ENCODE measurements around the gene PANK2.
A peak's percentile ranks its signal among the peaks of the same experiment; 100 is the strongest.
"Not testable (repeated sequence)": the region's sequence is repeated elsewhere in the genome, so short reads cannot be mapped to it uniquely, and the experiment has no call there.

The PANK2 gene

GRCh38 chr20:3888622-3889488 is at the start of gene PANK2:
TSS of gene PANK2 (plus strand) at chr20:3889387.
- DNase-seq: peak; percentile 97

GRCh38 chr20:3840201-3840600 is 49.0 kb upstream of the PANK2 start:
- not testable (repeated sequence) for DNase-seq

GRCh38 chr20:3842348-3842930 is 46.7 kb upstream of the PANK2 start:
- DNase-seq: no peak

- no peak for DNase-seq
These were observed 45.7 kb upstream of the PANK2 start for GRCh38 chr20:3843490-3843889.

GRCh38 chr20:3843990-3844619 is 45.1 kb upstream of the PANK2 start:
- not testable (repeated sequence) for DNase-seq

GRCh38 chr20:3846378-3846739 is 42.8 kb upstream of the PANK2 start:
- DNase-seq: no peak

GRCh38 chr20:3846740-3847428 is 42.3 kb upstream of the PANK2 start, which contains the start of gene MAVS:
TSS of gene MAVS (plus strand) at chr20:3846834. CDS start at chr20:3854625, 7,791 bp downstream.
- DNase-seq: peak; percentile 89

- no peak for DNase-seq
These were observed 41.7 kb upstream of the PANK2 start for GRCh38 chr20:3847429-3847940.

- no peak for DNase-seq
These were observed 40.6 kb upstream of the PANK2 start for GRCh38 chr20:3848565-3848964.

- DNase-seq: no peak
These were observed 34.7 kb upstream of the PANK2 start for GRCh38 chr20:3854462-3854871.

- no peak for DNase-seq
These were observed 31.8 kb upstream of the PANK2 start for GRCh38 chr20:3857405-3857804.

- DNase-seq: no peak
These were observed 30.5 kb upstream of the PANK2 start for GRCh38 chr20:3858689-3859088.

GRCh38 chr20:3861191-3861590 is 28.0 kb upstream of the PANK2 start:
- DNase-seq: no peak

- no peak for DNase-seq
These were observed 26.9 kb upstream of the PANK2 start for GRCh38 chr20:3862333-3862732.

GRCh38 chr20:3863317-3863716 is 25.9 kb upstream of the PANK2 start:
- DNase-seq: no peak

- DNase-seq: no peak
These were observed 24.7 kb upstream of the PANK2 start for GRCh38 chr20:3864518-3864917.

- DNase-seq: no peak
These were observed 23.9 kb upstream of the PANK2 start for GRCh38 chr20:3865152-3865886.

GRCh38 chr20:3865887-3866407 is 23.2 kb upstream of the PANK2 start:
- DNase-seq: no peak

- DNase-seq: no peak
These were observed 22.7 kb upstream of the PANK2 start for GRCh38 chr20:3866464-3866863.

GRCh38 chr20:3867802-3868201 is 21.4 kb upstream of the PANK2 start:
- DNase-seq: no peak

- DNase-seq: no peak
These were observed 19.1 kb upstream of the PANK2 start for GRCh38 chr20:3869839-3870634.

Data from activated naive CD4-positive, alpha-beta T cell treated with Interleukin-2 at 50 U/mL for 16 hours (primary cell).